Limb (tissue), 2 donors: ENCODE data around the gene CNKSR3.

ENCODE experiments used
- DNase-seq, 2 donors: peaks; one replicate each; pipeline ENCODE4 v3.0.0-alpha.2; 2016; ENCODE audit errors: extremely low spot score in 2 of 2

Gene CNKSR3

GRCh38 chr6:154457046-154457713 lies 53.3 kb downstream of the CNKSR3 start:
- no peak for DNase-seq

- DNase-seq, result no peak
Observed at GRCh38 chr6:154453329-154453728, 57.2 kb downstream of the CNKSR3 start.

- no peak for DNase-seq
Observed at GRCh38 chr6:154450498-154450897, 60.0 kb downstream of the CNKSR3 start.

GRCh38 chr6:154448448-154449096 lies 61.9 kb downstream of the CNKSR3 start:
- DNase-seq, result peak; percentile 57 to 77

GRCh38 chr6:154447954-154448353 lies 62.5 kb downstream of the CNKSR3 start:
- DNase-seq, result peak in 1 of 2 donors; percentile 54

- no peak for DNase-seq
Observed at GRCh38 chr6:154446984-154447383, 63.5 kb downstream of the CNKSR3 start.

- no peak for DNase-seq
Observed at GRCh38 chr6:154445417-154445816, 65.1 kb downstream of the CNKSR3 start.

- no peak for DNase-seq
Observed at GRCh38 chr6:154441995-154442310, 68.5 kb downstream of the CNKSR3 start.

- no peak for DNase-seq
Observed at GRCh38 chr6:154440422-154441043, 70.0 kb downstream of the CNKSR3 start.

GRCh38 chr6:154440022-154440421 lies 70.5 kb downstream of the CNKSR3 start:
- no peak for DNase-seq

GRCh38 chr6:154438882-154439415 lies 71.5 kb downstream of the CNKSR3 start:
- no peak for DNase-seq

- DNase-seq, result no peak
Observed at GRCh38 chr6:154435400-154435945, 75.0 kb downstream of the CNKSR3 start.

- no peak for DNase-seq
Observed at GRCh38 chr6:154434662-154435061, 75.8 kb downstream of the CNKSR3 start.

- DNase-seq, result no peak
Observed at GRCh38 chr6:154433477-154434241, 76.8 kb downstream of the CNKSR3 start.

- DNase-seq, result no peak
Observed at GRCh38 chr6:154432533-154433476, 77.7 kb downstream of the CNKSR3 start.

GRCh38 chr6:154430481-154430919 lies 80.0 kb downstream of the CNKSR3 start:
- DNase-seq, result no peak

GRCh38 chr6:154429711-154430110 lies 80.8 kb downstream of the CNKSR3 start:
- DNase-seq, result no peak

- DNase-seq, result no peak
Observed at GRCh38 chr6:154428897-154429296, 81.6 kb downstream of the CNKSR3 start.

GRCh38 chr6:154427446-154427845 lies 83.0 kb downstream of the CNKSR3 start:
- DNase-seq, result no peak

GRCh38 chr6:154426997-154427396 lies 83.5 kb downstream of the CNKSR3 start:
- no peak for DNase-seq
